Mucosa of rectum (tissue), 2 donors: Measurements from ENCODE around the gene NRP1.

Experiments
- H3K27ac ChIP-seq, 2 donors: one replicate each; pipeline ENCODE4 v1.7.0; 2013; ENCODE audit warnings: inconsistent platforms in 2 of 2, low read depth in 2 of 2, low read length in 2 of 2
- H3K27me3 ChIP-seq, 2 donors: one replicate each; pipeline ENCODE4 v1.7.0; 2013; ENCODE audit warnings: low read length in 2 of 2; ENCODE audit not compliant: control insufficient read depth in 2 of 2, insufficient read depth in 2 of 2
- H3K36me3 ChIP-seq, 2 donors: one replicate each; pipeline ENCODE4 v1.7.0; 2013; ENCODE audit warnings: low read length in 2 of 2; ENCODE audit not compliant: control insufficient read depth in 2 of 2, insufficient read depth in 2 of 2
- H3K4me1 ChIP-seq, 2 donors: one replicate each; pipeline ENCODE4 v1.7.0; 2013; ENCODE audit warnings: low read length in 2 of 2, mild to moderate bottlenecking in 1 of 2; ENCODE audit not compliant: control insufficient read depth in 2 of 2, insufficient read depth in 2 of 2
- H3K4me3 ChIP-seq, 2 donors: one replicate each; pipeline ENCODE4 v1.7.0; 2013; ENCODE audit warnings: low read length in 2 of 2
- H3K9ac ChIP-seq, 2 donors: one replicate each; pipeline ENCODE4 v1.7.0; 2013; ENCODE audit warnings: low read length in 2 of 2, low read depth in 1 of 2, mild to moderate bottlenecking in 1 of 2
- H3K9me3 ChIP-seq, 2 donors: one replicate each; pipeline ENCODE4 v1.7.0; 2013; ENCODE audit warnings: low read length in 2 of 2; ENCODE audit not compliant: control insufficient read depth in 2 of 2
- donor health status: healthy.
- donor health status: Normal muscosa, but diverticular disease.

NRP1 gene

GRCh38 chr10:33204031-33204430, 130.4 kb downstream of the NRP1 start:
- peaks cover 0 to 10% of the 10 kb centered on the region in 2 donors for H3K36me3 ChIP-seq
- H3K9me3 ChIP-seq, result no peaks in the 10 kb centered on the region
- no peaks in the 10 kb centered on the region for H3K4me1 ChIP-seq
- no peak overlapping the region for H3K27ac ChIP-seq
- H3K4me3 ChIP-seq, result no peak overlapping the region
- no peaks in the 10 kb centered on the region for H3K27me3 ChIP-seq
- H3K9ac ChIP-seq, result no peak overlapping the region

DNA sequence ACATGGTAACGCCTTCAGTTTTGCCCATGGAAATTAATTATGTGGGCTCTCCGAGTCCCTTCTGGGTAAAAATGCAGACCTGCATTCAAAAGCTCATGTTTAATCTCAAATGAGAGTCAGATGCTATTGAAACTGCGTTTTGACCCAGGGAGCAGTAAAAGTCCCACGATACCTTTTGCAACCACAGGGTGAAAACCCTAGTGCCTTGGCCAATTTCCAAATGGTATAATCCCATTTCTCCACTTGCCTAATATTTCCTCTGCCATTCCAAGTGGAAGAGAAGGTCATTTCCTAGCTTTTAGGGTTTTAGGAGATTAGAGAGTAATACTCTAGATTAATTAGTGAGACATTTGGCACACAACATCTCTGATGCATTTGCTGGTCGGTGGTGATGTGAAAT, 132.5 kb downstream of the NRP1 start:
- Histone ChIP-seq H3K4me1 (peaks cover 0 to 2% of the 10 kb centered on the region in 2 donors), H3K9ac (no peak overlapping the region), H3K27me3 (no peaks in the 10 kb centered on the region), H3K9me3 (no peaks in the 10 kb centered on the region), H3K36me3 (peaks cover 0 to 10% of the 10 kb centered on the region in 2 donors), H3K27ac (no peak overlapping the region), H3K4me3 (no peak overlapping the region)

GRCh38 chr10:33201056-33201780, 133.2 kb downstream of the NRP1 start:
- Histone ChIP-seq H3K9me3 (no peaks in the 10 kb centered on the region), H3K4me3 (no peak overlapping the region), H3K4me1 (peaks cover 0 to 7% of the 10 kb centered on the region in 2 donors), H3K27me3 (no peaks in the 10 kb centered on the region), H3K36me3 (peaks cover 0 to 10% of the 10 kb centered on the region in 2 donors), H3K27ac (no peak overlapping the region), H3K9ac (no peak overlapping the region)

GRCh38 chr10:33199731-33200232, 134.7 kb downstream of the NRP1 start:
- Histone ChIP-seq H3K4me3 (no peak overlapping the region), H3K36me3 (peaks cover 0 to 4% of the 10 kb centered on the region in 2 donors), H3K27me3 (no peaks in the 10 kb centered on the region), H3K9ac (no peak overlapping the region), H3K9me3 (no peaks in the 10 kb centered on the region), H3K27ac (no peak overlapping the region), H3K4me1 (peaks cover 0 to 7% of the 10 kb centered on the region in 2 donors)

- no peak overlapping the region for H3K4me3 ChIP-seq
- H3K27ac ChIP-seq, result no peak overlapping the region
- no peaks in the 10 kb centered on the region for H3K9me3 ChIP-seq
- H3K9ac ChIP-seq, result no peak overlapping the region
- H3K36me3 ChIP-seq, result peaks cover 0 to 4% of the 10 kb centered on the region in 2 donors
- H3K4me1 ChIP-seq, result peaks cover 2 to 13% of the 10 kb centered on the region in 2 donors
- H3K27me3 ChIP-seq, result no peaks in the 10 kb centered on the region
Observed at GRCh38 chr10:33198610-33199009, 135.9 kb downstream of the NRP1 start.

GRCh38 chr10:33196710-33197491, 137.6 kb downstream of the NRP1 start:
- H3K27me3 ChIP-seq, result no peaks in the 10 kb centered on the region
- H3K36me3 ChIP-seq, result no peaks in the 10 kb centered on the region
- no peaks in the 10 kb centered on the region for H3K9me3 ChIP-seq
- H3K4me1 ChIP-seq, result peaks cover 5 to 13% of the 10 kb centered on the region in 2 donors
- H3K4me3 ChIP-seq, result peak overlapping the region; percentile 51 to 60
- H3K9ac ChIP-seq, result no peak overlapping the region
- H3K27ac ChIP-seq, result no peak overlapping the region

- H3K27ac ChIP-seq, result no peak overlapping the region
- no peaks in the 10 kb centered on the region for H3K9me3 ChIP-seq
- no peak overlapping the region for H3K4me3 ChIP-seq
- no peaks in the 10 kb centered on the region for H3K27me3 ChIP-seq
- no peak overlapping the region for H3K9ac ChIP-seq
- H3K36me3 ChIP-seq, result no peaks in the 10 kb centered on the region
- H3K4me1 ChIP-seq, result peaks cover 5 to 13% of the 10 kb centered on the region in 2 donors
Observed at GRCh38 chr10:33196377-33196706, 138.1 kb downstream of the NRP1 start.

GRCh38 chr10:33195608-33196376, 138.7 kb downstream of the NRP1 start:
- no peaks in the 10 kb centered on the region for H3K36me3 ChIP-seq
- H3K9me3 ChIP-seq, result no peaks in the 10 kb centered on the region
- no peaks in the 10 kb centered on the region for H3K27me3 ChIP-seq
- peaks cover 5 to 13% of the 10 kb centered on the region in 2 donors for H3K4me1 ChIP-seq
- no peak overlapping the region for H3K4me3 ChIP-seq
- H3K9ac ChIP-seq, result no peak overlapping the region
- no peak overlapping the region for H3K27ac ChIP-seq

GRCh38 chr10:33193701-33194521, 140.6 kb downstream of the NRP1 start:
- H3K4me1 ChIP-seq, result peaks cover 5 to 13% of the 10 kb centered on the region in 2 donors
- H3K27ac ChIP-seq, result no peak overlapping the region
- no peaks in the 10 kb centered on the region for H3K27me3 ChIP-seq
- no peak overlapping the region for H3K4me3 ChIP-seq
- H3K9me3 ChIP-seq, result no peaks in the 10 kb centered on the region
- no peak overlapping the region for H3K9ac ChIP-seq
- no peaks in the 10 kb centered on the region for H3K36me3 ChIP-seq
